Thymus (tissue), 11 donors: ENCODE measurements around the gene MRPL21. TPM values are rescaled to one million over a fixed set of nuclear protein-coding genes. Genes with fewer than 3 reads are reported as not detected.

Source experiments
- DNase-seq, 9 donors: peaks; one replicate each; pipeline ENCODE4 v3.0.0-alpha.2; 2013; ENCODE audit warnings: low spot score in 9 of 9, low read depth in 6 of 9, missing footprints in 1 of 9
- H3K27ac ChIP-seq, 2 donors: one replicate each; pipeline ENCODE4 v1.5.1; 2013; ENCODE audit warnings: control low read depth in 1 of 2, low read depth in 1 of 2, low read length in 1 of 2, mild to moderate bottlenecking in 1 of 2, moderate library complexity in 1 of 2
- H3K27me3 ChIP-seq, 2 donors: one replicate each; pipeline ENCODE4 v1.5.1; 2013; ENCODE audit warnings: low read length in 1 of 2; ENCODE audit not compliant: control insufficient read depth in 2 of 2, insufficient read depth in 1 of 2
- H3K36me3 ChIP-seq, 2 donors: one replicate each; pipeline ENCODE4 v1.5.1; 2013; ENCODE audit warnings: low read length in 1 of 2, mild to moderate bottlenecking in 1 of 2, moderate library complexity in 1 of 2; ENCODE audit not compliant: control insufficient read depth in 2 of 2, insufficient read depth in 2 of 2
- H3K4me1 ChIP-seq, 2 donors: one replicate each; pipeline ENCODE4 v1.5.1; 2013; ENCODE audit warnings: low read length in 2 of 2; ENCODE audit not compliant: control insufficient read depth in 2 of 2, insufficient read depth in 2 of 2
- H3K4me3 ChIP-seq, 2 donors: one replicate each; pipeline ENCODE4 v1.5.1; 2013; ENCODE audit warnings: low read length in 2 of 2, control low read depth in 1 of 2, mild to moderate bottlenecking in 1 of 2
- H3K9me3 ChIP-seq, 2 donors: one replicate each; pipeline ENCODE4 v1.5.1; 2013; ENCODE audit warnings: low read length in 1 of 2, mild to moderate bottlenecking in 1 of 2; ENCODE audit not compliant: control insufficient read depth in 2 of 2, insufficient read depth in 1 of 2
- WGBS: extraction: QIAGEN DNeasy Blood & Tissue Kit; methylation state at CpG from one replicate; pipeline ENCODE4 v1.1.7; 2013; 5-methylcytosine and 5-hydroxymethylcytosine counted together
- polyA plus RNA-seq: library from polyadenylated mRNA; stranded (reverse); fragments of 200-250 nt; gene quantifications from one replicate; pipeline ENCODE4 v1.2.3, GENCODE V29; 2013
- total RNA-seq: library from RNA; stranded (reverse); fragments of 120-200 nt; gene quantifications from one replicate; pipeline ENCODE4 v1.2.4, GENCODE V29; 2013
- donor health status: healthy.

The MRPL21 gene
- total and polyA plus RNA-seq, 2 donors = 91.9 to 101 TPM

DNA sequence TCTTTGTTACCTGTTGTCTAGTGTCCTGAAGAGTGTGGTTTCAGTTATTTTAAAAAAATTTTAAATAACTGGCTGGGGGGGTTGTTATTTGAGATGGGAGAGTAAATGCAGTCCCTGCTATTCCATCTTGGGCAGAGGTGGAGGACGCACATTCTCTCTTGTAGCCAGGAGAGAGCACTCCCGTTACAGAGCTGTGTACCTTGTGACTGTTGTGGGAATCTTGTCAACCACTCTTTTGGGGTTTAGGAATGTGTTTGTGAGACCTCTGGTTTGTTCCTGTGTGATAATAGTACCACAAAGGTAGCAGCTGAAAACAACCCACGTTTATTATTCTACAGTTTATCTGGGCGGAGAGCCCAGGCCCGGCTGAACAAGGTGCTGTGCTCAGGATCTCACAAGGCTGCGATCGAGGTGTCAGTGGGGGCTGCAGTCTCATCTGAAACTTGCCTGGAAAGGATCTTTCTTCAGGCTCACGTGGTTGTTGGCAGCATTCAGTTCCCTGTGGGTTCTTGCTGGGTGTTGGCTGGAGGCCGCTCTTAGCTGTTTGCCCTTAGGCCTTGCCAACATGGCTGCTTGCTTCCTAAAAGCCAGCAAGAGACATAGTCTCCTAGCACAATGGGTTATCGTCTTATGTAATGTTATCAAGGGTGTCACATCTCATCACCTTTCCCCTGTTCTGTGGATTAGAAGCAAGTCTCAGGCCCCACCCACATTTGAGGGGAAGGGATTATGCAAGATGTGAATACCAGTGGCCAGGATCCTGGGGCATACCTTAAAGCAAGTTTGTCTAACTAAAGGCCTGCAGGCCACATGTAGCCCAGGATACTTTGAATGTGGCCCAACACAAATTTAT lies 20.7 kb upstream of the MRPL21 start:
- 92% methylated on average over 10 of the region's 10 CpGs for WGBS
- no peaks in the 10 kb centered on the region for H3K27me3 ChIP-seq
- no peak overlapping the region for H3K27ac ChIP-seq
- H3K9me3 ChIP-seq = peaks cover 2 to 20% of the 10 kb centered on the region in 2 donors
- H3K4me3 ChIP-seq = no peak overlapping the region
- DNase-seq = no peak
- H3K4me1 ChIP-seq = no peaks in the 10 kb centered on the region
- peaks cover 65 to 66% of the 10 kb centered on the region in 2 donors for H3K36me3 ChIP-seq

DNA sequence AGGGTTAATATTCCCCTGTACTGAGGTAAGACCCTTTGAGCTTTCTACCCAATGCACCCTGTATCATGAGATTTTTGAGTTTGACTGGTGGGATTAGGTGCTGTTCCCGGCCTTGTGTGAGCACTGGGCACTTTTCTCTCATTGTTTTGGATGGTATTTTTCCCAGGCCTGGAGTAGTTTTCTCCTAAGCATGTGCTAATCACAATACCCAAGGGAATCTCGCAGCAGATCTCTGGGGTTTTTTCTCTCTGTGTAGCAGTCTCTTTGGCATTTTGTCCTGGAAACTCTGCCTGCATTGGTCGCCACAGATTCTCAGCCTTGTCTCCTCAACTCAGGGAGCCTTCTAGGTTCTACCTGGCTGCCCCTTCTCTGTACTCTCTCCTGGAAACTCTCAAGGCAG lies 20.0 kb upstream of the MRPL21 start:
- peaks cover 62% of the 10 kb centered on the region in 2 donors for H3K36me3 ChIP-seq
- no peaks in the 10 kb centered on the region for H3K27me3 ChIP-seq
- DNase-seq = no peak
- H3K4me1 ChIP-seq = no peaks in the 10 kb centered on the region
- peaks cover 2 to 20% of the 10 kb centered on the region in 2 donors for H3K9me3 ChIP-seq
- WGBS = 94% methylated on average over 3 of the region's 3 CpGs
- no peak overlapping the region for H3K4me3 ChIP-seq
- no peak overlapping the region for H3K27ac ChIP-seq

DNA sequence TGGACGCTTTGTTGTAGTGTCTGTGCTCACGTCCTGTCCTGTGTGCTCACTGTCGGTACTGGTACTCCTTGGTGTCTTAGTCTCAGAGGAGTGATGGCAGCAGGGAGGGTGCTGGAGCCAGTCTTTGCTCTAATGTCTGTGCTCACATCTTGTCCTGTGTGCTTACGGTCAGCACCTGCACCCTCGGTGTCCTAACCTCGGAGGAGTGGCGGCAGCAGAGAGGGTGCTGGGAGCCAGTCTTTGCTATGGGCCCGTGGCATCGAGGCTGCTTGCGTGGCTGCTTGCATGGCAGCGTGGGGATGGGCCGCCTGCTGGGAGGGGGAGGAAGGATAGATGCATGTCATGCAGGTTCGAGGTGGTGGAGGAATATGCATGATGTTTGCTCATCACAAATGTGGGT lies 12.8 kb upstream of the MRPL21 start:
- no peak overlapping the region for H3K4me3 ChIP-seq

GRCh38 chr11:68914761-68915160 lies 11.1 kb upstream of the MRPL21 start:
- DNase-seq = no peak
- Histone ChIP-seq H3K4me3 (no peak overlapping the region), H3K27me3 (no peaks in the 10 kb centered on the region), H3K27ac (no peak overlapping the region), H3K36me3 (peaks cover 71 to 76% of the 10 kb centered on the region in 2 donors), H3K4me1 (no peaks in the 10 kb centered on the region), H3K9me3 (no peaks in the 10 kb centered on the region)
- WGBS = over 99% methylated on average over 15 of the region's 15 CpGs

More for the DNA sequence above, 12.8 kb upstream of the MRPL21 start:
- WGBS = 93% methylated on average over 13 of the region's 13 CpGs
- Histone ChIP-seq H3K4me1 (no peaks in the 10 kb centered on the region), H3K27ac (no peak overlapping the region), H3K27me3 (no peaks in the 10 kb centered on the region), H3K9me3 (no peaks in the 10 kb centered on the region), H3K36me3 (peaks cover 65 to 70% of the 10 kb centered on the region in 2 donors)
- DNase-seq = no peak

DNA sequence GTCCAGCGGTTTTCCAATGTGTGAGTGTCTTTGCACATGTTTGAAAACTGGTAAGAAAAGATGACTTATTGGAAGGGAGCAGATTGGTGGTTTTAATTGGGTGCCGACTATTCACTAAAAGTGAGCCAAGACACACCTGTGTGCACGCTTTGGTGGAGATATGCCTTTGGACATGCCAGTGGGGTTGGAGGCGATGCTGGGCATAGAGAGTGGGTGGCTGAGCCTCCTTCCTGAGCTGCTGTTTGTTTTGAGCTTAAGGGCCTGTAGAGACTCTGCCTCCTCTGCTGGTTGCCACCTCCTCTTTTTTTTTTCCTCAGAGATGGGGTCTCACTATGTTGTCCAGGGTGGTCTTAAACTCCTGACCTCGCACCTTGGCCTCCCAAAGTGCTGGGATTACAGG lies 9.6 kb upstream of the MRPL21 start:
- Histone ChIP-seq H3K4me1 (no peaks in the 10 kb centered on the region), H3K27me3 (no peaks in the 10 kb centered on the region), H3K9me3 (no peaks in the 10 kb centered on the region), H3K27ac (no peak overlapping the region), H3K4me3 (no peak overlapping the region), H3K36me3 (peaks cover 73 to 78% of the 10 kb centered on the region in 2 donors)
- no peak for DNase-seq
- 94% methylated on average over 5 of the region's 5 CpGs for WGBS

- over 99% methylated on average over 5 of the region's 5 CpGs for WGBS
- no peak for DNase-seq
- H3K4me3 ChIP-seq = no peak overlapping the region
- no peaks in the 10 kb centered on the region for H3K4me1 ChIP-seq
- peaks cover 68 to 77% of the 10 kb centered on the region in 2 donors for H3K36me3 ChIP-seq
- no peak overlapping the region for H3K27ac ChIP-seq
- H3K27me3 ChIP-seq = no peaks in the 10 kb centered on the region
- no peaks in the 10 kb centered on the region for H3K9me3 ChIP-seq
These were observed 8.6 kb upstream of the MRPL21 start for GRCh38 chr11:68912254-68912653.

DNA sequence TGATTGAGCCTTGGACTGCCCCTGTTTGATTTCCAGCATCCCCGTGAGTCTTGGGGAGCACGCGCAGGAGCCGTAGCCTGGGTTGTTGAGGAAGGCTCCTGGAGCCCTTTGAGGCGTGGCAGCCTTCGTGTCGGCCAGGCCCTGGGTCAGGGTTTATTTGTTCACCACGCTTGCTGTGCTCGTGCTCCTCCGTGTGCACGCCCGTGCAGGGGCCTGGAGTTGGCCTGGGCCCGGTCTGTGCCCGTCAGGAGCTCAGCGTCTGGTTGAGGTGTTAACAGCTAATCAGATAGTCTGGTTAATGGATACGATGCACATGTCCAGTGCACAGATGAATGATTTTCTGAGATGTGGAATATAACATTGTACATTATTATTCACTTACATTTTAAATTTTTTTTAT lies 8.1 kb upstream of the MRPL21 start:
- peaks cover 70 to 80% of the 10 kb centered on the region in 2 donors for H3K36me3 ChIP-seq

DNA sequence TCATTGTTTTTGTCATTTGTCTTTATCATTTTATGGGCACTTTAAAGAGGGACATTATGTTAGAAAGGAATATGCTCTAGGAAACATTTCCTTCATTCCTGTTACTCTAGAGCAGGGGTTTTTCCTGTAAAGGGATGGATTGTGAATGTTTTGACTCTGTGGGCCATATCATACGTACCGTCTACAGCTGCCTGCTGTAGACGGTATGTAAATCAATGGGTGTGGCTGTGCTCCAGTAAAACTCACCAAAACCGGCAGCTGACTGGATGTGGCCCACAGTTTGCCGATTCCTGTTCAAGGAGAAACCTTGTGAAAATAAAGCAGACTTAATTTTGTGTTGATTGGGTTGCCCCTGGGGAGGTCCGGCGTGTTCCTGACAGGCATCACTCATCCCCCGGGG lies 7.3 kb upstream of the MRPL21 start:
- Histone ChIP-seq H3K27me3 (no peaks in the 10 kb centered on the region), H3K4me3 (no peak overlapping the region), H3K27ac (no peak overlapping the region), H3K36me3 (peaks cover 66 to 72% of the 10 kb centered on the region in 2 donors), H3K9me3 (no peaks in the 10 kb centered on the region), H3K4me1 (no peaks in the 10 kb centered on the region)
- WGBS = 98% methylated on average over 8 of the region's 8 CpGs
- DNase-seq = no peak

More for the DNA sequence above, 8.1 kb upstream of the MRPL21 start:
- DNase-seq = no peak
- 98% methylated on average over 16 of the region's 16 CpGs for WGBS
- Histone ChIP-seq H3K9me3 (no peaks in the 10 kb centered on the region), H3K4me3 (no peak overlapping the region), H3K27ac (no peak overlapping the region), H3K4me1 (no peaks in the 10 kb centered on the region), H3K27me3 (no peaks in the 10 kb centered on the region)

GRCh38 chr11:68908273-68908672 lies 4.6 kb upstream of the MRPL21 start:
- 98% methylated on average over 5 of the region's 5 CpGs for WGBS
- DNase-seq = no peak
- H3K27ac ChIP-seq = no peak overlapping the region
- no peak overlapping the region for H3K4me3 ChIP-seq
- H3K4me1 ChIP-seq = peaks cover 6 to 10% of the 10 kb centered on the region in 2 donors
- no peaks in the 10 kb centered on the region for H3K9me3 ChIP-seq
- H3K36me3 ChIP-seq = peaks cover 45 to 48% of the 10 kb centered on the region in 2 donors
- no peaks in the 10 kb centered on the region for H3K27me3 ChIP-seq
